Upper lobe of left lung (tissue), 6 donors: ENCODE measurements around the gene SNCG. TPM values are rescaled to one million over a fixed set of nuclear protein-coding genes. Genes with fewer than 3 reads are reported as not detected.

Experiments used
- small RNA-seq, 4 donors: library from RNA; depleted of rRNA; stranded (forward); fragments of <200 nt; gene quantifications; one replicate each; pipeline ENCODE3, GENCODE V24; 2016
- total RNA-seq, 6 donors: library from RNA; depleted of rRNA in 4 of 6; stranded (reverse); fragments of >200 nt in 4 of 6; gene quantifications; one replicate each; pipeline versions ENCODE4 v1.1.0 to v1.2.1, GENCODE V29; 2016 to 2021
- donor health status: DM: no; HTN: no; CAD: no; lungs with moderate emphysema.
- donor health status: DM: no; HTN: yes; CAD: no; lungs with severe emphysema.

SNCG gene
- total RNA-seq, 6 donors from 2014 or later = 2.9 to 24.7 (median 6.4) TPM; not detected in 1

Small RNAs within 50 kb of the gene (small RNA-seq; reads per million reads assigned to genes)
- 0 reads per million in 4 donors for gene BMS1P3

Other genes starting within 250 kb of the SNCG start
- gene BMPR1A, start 202.0 kb upstream of the SNCG start, total RNA-seq = 10 to 100 TPM; 12.9 to 37.4 (median 30.6) TPM
- 10 to 100 TPM; 18.8 to 76.8 (median 31.3) TPM for gene MMRN2, start 984 bp upstream of the SNCG start, total RNA-seq
- gene ADIRF, start 9.9 kb downstream of the SNCG start, total RNA-seq = 100 to 1,000 TPM in 5 of 6 donors, 10 to 100 TPM in 1; 51.3 to 202 (median 164) TPM
- not detected for gene FAM25A, start 61.7 kb downstream of the SNCG start, total RNA-seq
- gene GLUD1, start 136.2 kb downstream of the SNCG start, total RNA-seq = 100 to 1,000 TPM in 5 of 6 donors, 10 to 100 TPM in 1; 66.0 to 144 (median 116) TPM
- 10 to 100 TPM; 19.8 to 38.7 (median 26.4) TPM for gene SHLD2, start 136.6 kb downstream of the SNCG start, total RNA-seq